ENCODE data around the gene CDT1.

CDT1 gene

GRCh38 chr16:88806491-88807111 is 3.0 kb downstream of the CDT1 start:
- DNase-seq = no peak

DNA sequence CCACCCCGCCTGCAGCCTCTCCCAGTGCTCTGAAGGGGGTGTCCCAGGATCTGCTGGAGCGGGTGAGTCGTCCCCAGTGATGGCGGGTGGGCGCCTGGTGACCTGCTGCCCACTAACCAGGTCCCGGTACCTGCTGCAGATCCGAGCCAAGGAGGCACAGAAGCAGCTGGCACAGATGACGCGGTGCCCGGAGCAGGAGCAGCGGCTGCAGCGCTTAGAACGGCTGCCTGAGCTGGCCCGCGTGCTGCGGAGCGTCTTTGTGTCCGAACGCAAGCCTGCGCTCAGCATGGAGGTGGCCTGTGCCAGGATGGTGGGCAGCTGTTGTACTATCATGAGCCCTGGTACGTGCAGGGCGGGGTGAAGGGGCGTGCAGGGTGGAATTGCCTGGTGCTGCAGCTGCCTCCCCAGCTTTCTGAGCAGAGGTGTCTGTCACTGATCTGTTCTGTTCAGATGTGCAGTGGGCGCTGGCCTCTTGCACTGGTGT is 3.6 kb downstream of the CDT1 start:
- no peak for DNase-seq

GRCh38 chr16:88807626-88808453 is 4.3 kb downstream of the CDT1 start:
- DNase-seq = no peak

DNA sequence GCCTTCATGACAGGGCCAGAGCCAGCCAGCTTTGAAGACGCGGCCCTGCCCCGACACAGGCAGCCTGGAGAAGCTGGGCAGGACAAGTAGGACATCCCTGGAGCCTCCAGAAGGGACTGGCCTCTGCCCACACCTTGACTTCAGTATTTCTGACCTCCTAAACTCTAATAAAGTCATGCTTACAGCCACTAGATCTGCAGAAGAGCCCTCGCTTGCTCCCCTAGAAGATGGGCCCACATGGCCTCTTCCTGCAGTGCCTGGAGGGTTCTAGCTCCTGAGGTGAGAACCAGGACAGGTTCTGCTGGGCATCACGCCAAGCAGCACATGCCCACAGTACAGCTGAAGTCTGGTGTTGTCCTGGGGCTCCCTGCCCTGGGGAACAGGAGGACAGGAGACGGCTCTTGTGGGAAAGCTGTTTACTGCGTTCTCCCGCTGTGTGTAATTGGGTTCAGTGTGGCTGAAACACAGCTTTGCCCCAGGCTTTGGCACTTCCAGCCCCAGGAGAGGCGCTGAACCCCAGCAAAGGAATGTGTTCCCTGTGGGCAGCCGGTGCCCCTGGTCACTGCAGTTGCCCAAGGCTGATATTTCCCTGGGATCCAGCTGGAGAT is 5.6 kb downstream of the CDT1 start:
- DNase-seq = no peak

DNA sequence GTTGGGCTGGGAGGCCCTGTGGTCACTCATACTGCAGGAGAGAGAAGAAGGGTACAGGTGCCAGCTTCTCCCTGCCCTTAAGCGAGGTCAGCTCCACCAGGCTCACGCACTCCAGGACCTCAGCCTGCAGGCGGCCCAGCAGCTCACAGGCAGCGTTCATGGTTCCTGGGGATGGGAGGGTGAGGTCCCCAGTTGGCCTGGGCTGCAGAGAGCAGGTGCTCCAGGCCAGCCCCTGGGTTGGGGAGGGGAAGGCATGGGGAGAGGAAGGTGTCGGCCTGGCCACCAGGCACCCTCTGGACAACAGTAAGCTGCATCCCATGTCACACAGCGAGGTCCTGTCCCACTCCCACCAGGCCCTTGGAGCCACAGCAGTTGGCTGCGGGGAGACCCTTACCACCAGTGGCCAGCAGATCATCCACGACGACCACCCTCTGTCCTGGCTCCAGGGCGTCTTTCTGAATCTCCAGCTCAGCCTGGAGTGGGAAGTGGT is 6.1 kb downstream of the CDT1 start:
- no peak for DNase-seq

DNA sequence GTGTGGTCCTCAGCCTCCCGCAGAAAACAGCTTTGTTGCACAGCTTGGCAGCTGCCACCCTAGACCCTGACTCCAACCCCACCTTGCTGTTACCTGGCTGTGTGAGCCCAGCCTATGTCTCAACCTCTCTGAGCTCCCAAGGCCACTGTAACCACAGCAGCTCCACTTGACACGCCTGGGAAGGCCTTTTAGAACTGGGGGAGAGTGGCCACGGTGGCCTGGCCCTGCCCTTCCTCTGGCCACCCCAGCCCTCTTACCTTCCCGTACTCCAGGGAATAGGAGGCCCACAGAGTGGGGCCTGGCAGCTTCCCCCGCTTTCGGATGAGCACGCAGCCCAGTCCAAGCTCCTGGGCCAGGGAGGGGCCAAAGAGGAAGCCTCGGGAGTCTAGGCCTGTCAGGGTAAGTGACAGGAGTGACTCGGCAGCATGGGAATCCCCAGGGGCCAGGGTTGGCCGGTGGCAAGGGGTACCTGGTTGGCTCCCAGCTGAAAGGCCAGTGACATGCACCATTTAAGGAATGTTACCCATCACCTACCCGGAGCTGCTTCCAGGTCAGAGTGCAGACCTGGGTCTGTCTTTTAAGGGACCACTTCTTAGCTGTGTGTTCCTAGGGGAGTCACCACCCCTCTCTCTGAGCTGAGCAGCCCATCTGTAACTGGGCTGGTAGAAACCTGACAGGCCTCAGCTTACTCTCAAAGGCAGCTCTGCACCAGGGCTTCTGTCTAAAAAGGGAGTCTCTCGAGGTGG is 6.8 kb downstream of the CDT1 start:
- DNase-seq = no peak

DNA sequence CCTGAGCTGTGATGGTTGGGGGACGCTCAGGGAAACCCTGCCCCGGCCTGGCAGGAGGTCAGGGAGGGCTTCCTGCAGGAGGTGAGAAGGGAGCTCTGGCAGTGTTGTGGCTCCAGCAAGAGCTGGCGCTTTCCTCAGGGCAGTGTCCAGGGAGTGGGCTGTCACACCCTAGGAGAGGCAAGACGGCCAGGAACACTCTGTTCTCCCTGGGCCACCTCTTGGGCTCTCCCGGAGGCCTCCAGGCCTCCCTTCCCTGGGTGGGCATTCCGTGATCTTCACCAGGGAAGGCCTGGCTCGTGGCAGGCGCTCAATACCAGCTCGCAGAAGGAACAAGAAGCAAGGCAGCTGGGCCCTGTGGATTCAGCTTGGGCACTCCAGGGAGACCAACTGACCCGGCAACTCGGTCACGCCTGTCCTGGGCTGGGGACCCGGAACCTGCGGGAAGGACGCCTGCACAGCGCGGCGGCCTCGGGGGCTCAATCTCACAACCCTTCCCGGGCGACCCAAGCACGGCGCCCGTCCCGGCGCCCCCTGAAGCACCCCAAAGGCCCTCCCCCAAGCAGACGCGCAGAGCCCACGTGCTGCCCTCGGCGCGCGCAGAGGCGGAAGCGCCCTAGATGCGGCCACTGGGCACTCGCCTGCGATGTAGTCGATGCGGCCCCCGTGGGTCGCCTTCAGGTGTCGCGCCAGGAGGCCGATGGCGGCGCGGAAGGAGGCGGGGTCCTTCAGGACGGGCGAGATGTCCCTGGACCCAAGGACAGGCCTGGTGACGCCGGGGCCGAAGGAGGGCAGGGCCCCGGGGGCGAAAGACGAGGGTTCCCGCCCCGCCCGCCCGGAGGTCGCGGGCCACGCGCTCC is 7.6 kb downstream of the CDT1 start:
- DNase-seq = peak; percentile 77

GRCh38 chr16:88811769-88812512 is 8.4 kb downstream of the CDT1 start, which contains the start of gene APRT:
Gene APRT, minus strand, starts transcription at chr16:88811928. Its CDS starts 29 bp downstream, at chr16:88811899.
- DNase-seq = peak; percentile 85

GRCh38 chr16:88812513-88813268 is 9.1 kb downstream of the CDT1 start:
- no peak for DNase-seq

GRCh38 chr16:88813269-88814143 is 9.9 kb downstream of the CDT1 start:
- DNase-seq = no peak

DNA sequence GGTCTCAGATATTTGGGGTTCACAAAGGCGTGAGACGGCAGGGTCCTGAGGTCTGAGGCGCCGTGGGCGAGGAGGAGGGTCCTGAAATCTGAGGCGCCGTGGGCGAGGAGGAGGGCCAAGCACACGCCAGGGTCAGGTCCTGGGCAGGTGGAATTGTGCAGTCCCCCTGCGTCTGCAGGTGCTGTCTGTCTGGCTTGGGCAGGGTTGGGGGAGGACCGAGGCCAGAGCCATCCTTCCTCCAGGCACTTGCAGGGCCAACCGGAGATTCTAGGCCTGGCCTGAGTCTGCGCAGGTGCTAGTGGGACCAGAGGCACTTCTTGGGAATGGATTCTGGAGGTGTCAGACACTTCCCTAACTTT is 10.5 kb downstream of the CDT1 start:
- DNase-seq = no peak

DNA sequence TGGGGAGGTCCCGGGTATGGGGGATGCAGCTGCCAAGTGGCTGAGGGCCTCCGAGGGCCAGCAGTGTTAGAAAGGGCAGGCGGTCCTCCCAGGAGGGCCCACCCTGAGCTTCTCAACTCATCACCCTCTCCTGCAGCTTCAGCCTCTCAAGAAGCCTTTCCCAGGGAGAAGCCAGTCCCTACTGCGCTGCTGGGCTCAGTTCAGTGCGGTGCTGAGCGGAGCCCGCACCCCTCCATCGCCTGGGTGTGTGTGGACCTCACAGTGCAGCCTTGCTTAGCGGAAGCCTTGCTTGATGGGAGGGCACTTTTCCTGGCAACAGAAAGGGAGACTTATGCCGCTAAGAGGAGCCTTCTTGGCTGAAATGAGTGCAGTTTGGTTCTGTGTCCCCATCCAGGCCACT is 11.6 kb downstream of the CDT1 start:
- DNase-seq = no peak

DNA sequence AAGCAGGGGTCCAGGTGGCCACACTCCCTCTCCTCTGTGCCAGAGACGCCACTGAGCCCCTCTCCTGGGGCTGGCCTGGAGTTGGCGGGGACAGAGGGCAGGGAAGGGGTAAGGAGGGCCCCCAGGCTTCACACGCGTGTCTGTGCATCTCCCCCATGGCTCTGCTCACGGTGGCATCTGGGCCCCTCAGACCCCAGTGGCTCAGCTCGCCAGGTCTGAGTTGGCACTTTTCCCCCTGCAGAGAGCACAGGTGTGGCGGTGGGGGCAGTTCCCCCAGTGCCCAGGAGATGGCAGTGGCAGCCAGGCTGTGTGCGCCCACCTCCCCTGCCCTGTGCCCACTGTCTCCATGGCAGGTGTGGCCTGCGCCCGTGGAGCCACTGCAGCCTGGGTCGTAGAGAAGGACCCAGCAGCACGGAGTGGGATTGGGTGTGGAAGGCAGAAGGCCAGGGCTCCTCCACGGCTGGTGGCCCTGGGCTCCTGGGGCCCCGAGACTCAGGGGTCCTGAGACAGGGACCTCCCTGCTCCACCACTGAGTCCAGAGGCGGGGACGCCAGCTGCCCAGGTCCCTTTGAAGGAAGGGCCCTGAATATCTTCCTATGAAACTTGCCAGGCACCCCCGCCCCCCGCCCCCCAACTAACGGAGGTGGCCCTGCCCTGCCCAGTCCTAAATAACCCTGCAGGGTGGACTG is 12.5 kb downstream of the CDT1 start:
- DNase-seq = peak; percentile 61

GRCh38 chr16:88816736-88817535 is 13.3 kb downstream of the CDT1 start:
- DNase-seq = no peak

DNA sequence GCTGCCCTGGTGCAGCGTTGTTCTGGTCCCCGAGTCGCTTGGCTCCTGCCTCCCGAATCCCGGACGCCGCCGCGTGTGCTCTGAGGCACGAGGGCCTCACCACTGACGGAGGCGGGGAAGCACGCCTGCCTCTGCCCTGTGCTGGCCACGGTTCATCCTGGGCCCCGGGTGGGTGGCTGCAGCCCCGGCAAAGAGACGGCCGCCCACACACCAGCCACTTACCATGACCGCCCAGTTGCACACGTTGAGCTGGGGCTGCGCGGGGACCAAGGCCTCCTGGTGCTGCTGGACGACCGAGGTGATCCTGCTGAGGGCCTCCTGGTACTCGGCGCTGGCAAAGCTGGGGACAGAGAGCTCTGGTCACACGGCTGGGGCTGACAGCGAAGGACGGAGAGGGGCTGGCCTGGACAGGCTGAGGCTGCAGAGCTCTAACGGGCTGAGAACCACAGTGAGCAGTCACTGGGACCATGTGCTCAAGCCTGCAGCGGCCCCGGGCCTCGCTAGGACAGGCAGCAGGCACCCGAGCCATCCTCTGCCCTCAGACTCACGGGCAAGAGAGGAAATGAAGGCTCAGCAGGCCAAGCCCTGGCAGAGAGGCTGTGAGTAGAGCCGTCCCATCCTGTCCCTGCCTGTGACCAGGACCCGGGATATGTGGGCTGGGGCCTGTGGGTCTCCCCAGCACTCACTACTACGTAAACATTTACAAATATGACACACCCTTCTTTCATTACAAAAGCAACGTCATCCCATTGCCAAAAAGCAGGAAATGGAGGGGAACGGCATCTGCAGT is 14.4 kb downstream of the CDT1 start:
- DNase-seq = no peak

DNA sequence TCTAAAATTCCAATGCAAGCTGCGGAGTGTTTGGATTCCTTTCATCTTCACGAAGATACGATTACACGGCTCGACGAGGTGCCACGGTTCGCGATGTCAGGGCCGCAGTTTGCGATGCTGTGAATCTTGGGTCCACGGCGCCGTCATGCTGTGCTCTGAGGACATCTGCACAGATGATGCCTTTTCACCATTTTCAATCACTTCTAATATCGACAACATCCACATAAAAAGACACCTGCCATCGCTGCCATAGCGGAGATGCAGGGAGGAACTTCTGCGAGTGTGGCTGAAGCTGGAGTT is 14.9 kb downstream of the CDT1 start:
- no peak for DNase-seq

DNA sequence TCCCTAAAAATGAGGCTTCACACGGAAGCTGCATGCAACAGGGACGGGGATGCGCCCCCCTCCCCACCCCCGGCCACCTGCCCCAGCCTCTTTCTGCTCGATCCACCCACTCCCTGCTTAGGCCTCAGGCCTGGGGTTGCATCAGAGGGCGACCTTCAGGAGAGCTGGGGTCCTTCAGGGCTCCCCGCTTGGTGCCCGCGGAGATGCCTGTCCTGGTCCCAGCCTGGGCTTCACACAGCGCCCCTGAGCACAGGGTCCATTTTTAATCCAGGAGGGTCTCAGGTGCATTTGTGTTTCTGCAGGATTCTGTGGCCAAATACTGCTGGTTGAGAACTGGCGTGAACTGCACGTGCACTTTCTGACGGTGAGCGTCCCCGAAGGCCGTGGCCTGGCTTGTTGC is 15.5 kb downstream of the CDT1 start:
- no peak for DNase-seq

All from NCI-H1092 treated with DMSO at 0.1 percent for 48 hours (cell line).